Lower leg skin (tissue), 3 donors: ENCODE measurements around the gene PSMC3IP.

Source experiments
- CTCF ChIP-seq, 3 donors: fragments of 450-650 bp; IDR thresholded peaks; one replicate each; pipeline ENCODE4 v1.5.1; 2016; ENCODE audit warnings: antibody characterized with exemption in 3 of 3, mild to moderate bottlenecking in 3 of 3, moderate library complexity in 2 of 3
- POLR2A ChIP-seq, 2 donors: fragments of 450-650 bp; IDR thresholded peaks; one replicate each; pipeline ENCODE4 v1.6.1; 2016 to 2017; ENCODE audit warnings: antibody characterized with exemption in 2 of 2, mild to moderate bottlenecking in 1 of 2, moderate library complexity in 1 of 2

DNA sequence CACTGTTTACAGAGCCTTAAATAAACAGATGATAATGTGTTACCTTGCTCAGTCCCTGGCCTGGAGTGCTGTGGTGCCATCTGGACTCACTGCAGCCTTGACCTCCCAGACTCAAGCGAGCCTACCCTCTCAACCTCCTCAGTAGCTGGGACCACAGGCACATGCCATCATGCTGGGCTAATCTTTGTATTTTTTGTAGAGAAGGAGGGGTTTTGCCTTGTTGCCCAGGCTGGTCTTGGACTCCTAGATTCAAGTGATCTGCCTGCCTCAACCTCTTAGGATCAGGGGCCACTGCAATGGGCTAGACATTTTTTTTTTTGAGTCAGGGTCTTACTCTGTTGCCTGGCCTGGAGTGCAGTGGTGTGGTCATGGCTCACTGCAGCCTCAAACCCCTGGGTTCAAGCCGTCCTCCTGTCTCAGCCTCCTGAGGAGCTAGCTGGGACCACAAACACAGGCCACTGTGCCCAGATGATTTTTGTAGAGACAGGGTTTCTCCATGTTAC, 46.5 kb downstream of the PSMC3IP start:
- TF ChIP-seq POLR2A (IDR thresholded peaks at IDR 0.05) (no peak), CTCF (IDR thresholded peaks at IDR 0.05) (no peak)
